Immature natural killer cell (primary cell): Measurements from ENCODE around the gene BAG2. TPM values are rescaled to one million over a fixed set of nuclear protein-coding genes. Genes with fewer than 3 reads are reported as not detected.
A peak's percentile ranks its signal among the peaks of the same experiment; 100 is the strongest.

ENCODE experiments used
- DNase-seq, 3 donors: peaks; one replicate each; pipeline ENCODE4 v3.0.0; 2022; ENCODE audit warnings: mixed read lengths in 1 of 3
- H3K27ac Mint-ChIP-seq, 6 donors: one replicate each; pipeline ENCODE4 v1.8.0; 2020; ENCODE audit warnings: mixed read lengths in 6 of 6, mild to moderate bottlenecking in 5 of 6, inconsistent platforms in 4 of 6, moderate library complexity in 3 of 6
- H3K27me3 Mint-ChIP-seq, 3 donors: one replicate each; pipeline ENCODE4 v1.8.0; 2020 to 2021; ENCODE audit warnings: low read depth in 3 of 3, mild to moderate bottlenecking in 3 of 3, mixed read lengths in 3 of 3, moderate library complexity in 3 of 3, inconsistent platforms in 1 of 3
- H3K36me3 Mint-ChIP-seq, 3 donors: one replicate each; pipeline ENCODE4 v1.8.0; 2020; ENCODE audit warnings: mixed read lengths in 3 of 3, inconsistent platforms in 2 of 3, mild to moderate bottlenecking in 2 of 3
- H3K4me1 Mint-ChIP-seq, 2 donors: one replicate each; pipeline ENCODE4 v1.8.0; 2020; ENCODE audit warnings: inconsistent platforms in 2 of 2, mild to moderate bottlenecking in 2 of 2, mixed read lengths in 2 of 2, moderate library complexity in 1 of 2
- H3K4me3 Mint-ChIP-seq, 5 donors: one replicate each; pipeline ENCODE4 v1.8.0; 2020; ENCODE audit warnings: mild to moderate bottlenecking in 5 of 5, mixed read lengths in 5 of 5, inconsistent platforms in 3 of 5, moderate library complexity in 3 of 5
- H3K9me3 Mint-ChIP-seq, 6 donors: one replicate each; pipeline ENCODE4 v1.8.0; 2020; ENCODE audit warnings: mild to moderate bottlenecking in 6 of 6, mixed read lengths in 6 of 6, inconsistent platforms in 4 of 6, moderate library complexity in 3 of 6
- polyA plus RNA-seq, 3 donors: library from polyadenylated mRNA; unstranded; fragments of 300-500 nt; fragmentation: Illumina TruSeq; gene quantifications; one replicate each; pipeline ENCODE4 v1.2.3, GENCODE V29; 2021

BAG2 gene
- 1 to 10 TPM; 1.2 to 1.8 (median 1.7) TPM for polyA plus RNA-seq

GRCh38 chr6:57172136-57173055 is at the start of gene BAG2:
Gene BAG2, plus strand, starts transcription at chr6:57172326. Its CDS starts 372 bp downstream, at chr6:57172698.
- Mint-ChIP-seq H3K27ac (peak within 1 kb of the TSS; percentile 88 to 98 (median 94)), H3K9me3 (no peaks in the 10 kb centered on the region), H3K27me3 (peaks cover 0 to 1% (median 0%) of the 10 kb centered on the region in 3 donors), H3K36me3 (peaks cover under 1 to 1% (median under 1%) of the 10 kb centered on the region in 3 donors), H3K4me3 (peak within 1 kb of the TSS; percentile 91 to 97 (median 95)), H3K4me1 (peaks cover 18 to 31% of the 10 kb centered on the region in 2 donors)
- DNase-seq = peak; percentile 89 to 91 (median 90)

- peaks cover 11 to 48% of the 10 kb centered on the region in 2 donors for H3K4me1 Mint-ChIP-seq
- H3K27me3 Mint-ChIP-seq = no peaks in the 10 kb centered on the region
- DNase-seq = no peak
- H3K36me3 Mint-ChIP-seq = peaks cover 0 to 19% (median 12%) of the 10 kb centered on the region in 3 donors
- H3K4me3 Mint-ChIP-seq = no peak overlapping the region
- H3K9me3 Mint-ChIP-seq = peaks cover 0 to 1% (median 0%) of the 10 kb centered on the region in 6 donors
- no peak overlapping the region for H3K27ac Mint-ChIP-seq
Measured at GRCh38 chr6:57123111-57123510, 49.0 kb upstream of the BAG2 start.

GRCh38 chr6:57127763-57128162 is 44.4 kb upstream of the BAG2 start:
- Mint-ChIP-seq H3K27me3 (no peaks in the 10 kb centered on the region), H3K4me3 (no peak overlapping the region), H3K4me1 (peaks cover 0 to 22% of the 10 kb centered on the region in 2 donors), H3K36me3 (peaks cover 0 to 13% (median 4%) of the 10 kb centered on the region in 3 donors), H3K27ac (no peak overlapping the region), H3K9me3 (no peaks in the 10 kb centered on the region)
- no peak for DNase-seq

GRCh38 chr6:57130661-57131177 is 41.4 kb upstream of the BAG2 start:
- Mint-ChIP-seq H3K4me1 (peaks cover 0 to 9% of the 10 kb centered on the region in 2 donors), H3K4me3 (no peak overlapping the region), H3K27ac (no peak overlapping the region), H3K36me3 (peaks cover 16 to 30% (median 22%) of the 10 kb centered on the region in 3 donors), H3K27me3 (no peaks in the 10 kb centered on the region), H3K9me3 (no peaks in the 10 kb centered on the region)
- no peak for DNase-seq

- Mint-ChIP-seq H3K36me3 (peaks cover 18 to 26% (median 22%) of the 10 kb centered on the region in 3 donors), H3K4me1 (peaks cover 13 to 26% of the 10 kb centered on the region in 2 donors)
Measured at GRCh38 chr6:57134954-57135353, 37.2 kb upstream of the BAG2 start.

GRCh38 chr6:57135885-57136284 is 36.2 kb upstream of the BAG2 start:
- peaks cover 0 to 6% (median 0%) of the 10 kb centered on the region in 3 donors for H3K27me3 Mint-ChIP-seq
- DNase-seq = no peak
- H3K36me3 Mint-ChIP-seq = peaks cover 22 to 29% (median 22%) of the 10 kb centered on the region in 3 donors
- peak overlapping the region in 3 of 6 donors; percentile 15 to 77 (median 26) for H3K27ac Mint-ChIP-seq
- peaks cover 13 to 26% of the 10 kb centered on the region in 2 donors for H3K4me1 Mint-ChIP-seq
- H3K4me3 Mint-ChIP-seq = no peak overlapping the region
- H3K9me3 Mint-ChIP-seq = no peaks in the 10 kb centered on the region

More at GRCh38 chr6:57134954-57135353, 37.2 kb upstream of the BAG2 start:
- Mint-ChIP-seq H3K9me3 (no peaks in the 10 kb centered on the region), H3K27me3 (peaks cover 0 to 6% (median 0%) of the 10 kb centered on the region in 3 donors), H3K27ac (no peak overlapping the region), H3K4me3 (no peak overlapping the region)
- no peak for DNase-seq

GRCh38 chr6:57137350-57137749 is 34.8 kb upstream of the BAG2 start:
- Mint-ChIP-seq H3K9me3 (no peaks in the 10 kb centered on the region), H3K36me3 (peaks cover 28 to 42% (median 29%) of the 10 kb centered on the region in 3 donors), H3K4me1 (peaks cover 13 to 26% of the 10 kb centered on the region in 2 donors), H3K27me3 (peaks cover 0 to 6% (median 0%) of the 10 kb centered on the region in 3 donors), H3K27ac (peak overlapping the region in 4 of 6 donors; percentile 25 to 83 (median 56)), H3K4me3 (peak overlapping the region in 2 of 5 donors; percentile 21 to 46)
- DNase-seq = peak; percentile 25 to 51 (median 49)

GRCh38 chr6:57138026-57138425 is 34.1 kb upstream of the BAG2 start:
- peak; percentile 13 to 59 (median 43) for DNase-seq
- Mint-ChIP-seq H3K4me1 (peaks cover 13 to 26% of the 10 kb centered on the region in 2 donors), H3K9me3 (no peaks in the 10 kb centered on the region), H3K27ac (peak overlapping the region in 3 of 6 donors; percentile 38 to 62 (median 38)), H3K4me3 (peak overlapping the region in 2 of 5 donors; percentile 21 to 46), H3K27me3 (peaks cover 0 to 6% (median 0%) of the 10 kb centered on the region in 3 donors), H3K36me3 (peaks cover 29 to 46% (median 30%) of the 10 kb centered on the region in 3 donors)

GRCh38 chr6:57141451-57142177 is 30.5 kb upstream of the BAG2 start:
- peaks cover 26 to 41% (median 39%) of the 10 kb centered on the region in 3 donors for H3K36me3 Mint-ChIP-seq
- H3K9me3 Mint-ChIP-seq = no peaks in the 10 kb centered on the region
- H3K27me3 Mint-ChIP-seq = peaks cover 0 to 6% (median 0%) of the 10 kb centered on the region in 3 donors

GRCh38 chr6:57142178-57142525 is 30.0 kb upstream of the BAG2 start:
- no peak for DNase-seq
- Mint-ChIP-seq H3K4me1 (peaks cover 11 to 13% of the 10 kb centered on the region in 2 donors), H3K36me3 (peaks cover 24 to 41% (median 39%) of the 10 kb centered on the region in 3 donors), H3K27ac (no peak overlapping the region), H3K9me3 (no peaks in the 10 kb centered on the region), H3K27me3 (peaks cover 0 to 6% (median 0%) of the 10 kb centered on the region in 3 donors), H3K4me3 (no peak overlapping the region)

More at GRCh38 chr6:57141451-57142177, 30.5 kb upstream of the BAG2 start:
- Mint-ChIP-seq H3K27ac (no peak overlapping the region), H3K4me1 (peaks cover 13 to 18% of the 10 kb centered on the region in 2 donors), H3K4me3 (no peak overlapping the region)
- no peak for DNase-seq

- no peak overlapping the region for H3K4me3 Mint-ChIP-seq
- no peaks in the 10 kb centered on the region for H3K9me3 Mint-ChIP-seq
- no peak for DNase-seq
- H3K36me3 Mint-ChIP-seq = peaks cover 34 to 54% (median 51%) of the 10 kb centered on the region in 3 donors
- H3K27me3 Mint-ChIP-seq = no peaks in the 10 kb centered on the region
- H3K4me1 Mint-ChIP-seq = no peaks in the 10 kb centered on the region
- H3K27ac Mint-ChIP-seq = no peak overlapping the region
Measured at GRCh38 chr6:57143690-57144089, 28.4 kb upstream of the BAG2 start.

GRCh38 chr6:57147401-57147800 is 24.7 kb upstream of the BAG2 start:
- H3K4me1 Mint-ChIP-seq = no peaks in the 10 kb centered on the region
- H3K27ac Mint-ChIP-seq = peak overlapping the region in 1 of 6 donors; percentile 40
- peaks cover 34 to 52% (median 47%) of the 10 kb centered on the region in 3 donors for H3K36me3 Mint-ChIP-seq
- H3K9me3 Mint-ChIP-seq = no peaks in the 10 kb centered on the region
- DNase-seq = no peak
- no peak overlapping the region for H3K4me3 Mint-ChIP-seq
- no peaks in the 10 kb centered on the region for H3K27me3 Mint-ChIP-seq
